Activated CD4-positive, alpha-beta T cell treated with anti-CD3 and anti-CD28 coated beads, Interleukin-2, amount 50 U/mL, for 16 hours (primary cell): ENCODE data around the gene MCM3AP.
"Not testable (repeated sequence)": the region's sequence is repeated elsewhere in the genome, so short reads cannot be mapped to it uniquely, and the experiment has no call there.

ENCODE experiments used
- DNase-seq: peaks from one replicate; pipeline ENCODE4 v3.0.0-alpha.2; 2020

MCM3AP gene

DNA sequence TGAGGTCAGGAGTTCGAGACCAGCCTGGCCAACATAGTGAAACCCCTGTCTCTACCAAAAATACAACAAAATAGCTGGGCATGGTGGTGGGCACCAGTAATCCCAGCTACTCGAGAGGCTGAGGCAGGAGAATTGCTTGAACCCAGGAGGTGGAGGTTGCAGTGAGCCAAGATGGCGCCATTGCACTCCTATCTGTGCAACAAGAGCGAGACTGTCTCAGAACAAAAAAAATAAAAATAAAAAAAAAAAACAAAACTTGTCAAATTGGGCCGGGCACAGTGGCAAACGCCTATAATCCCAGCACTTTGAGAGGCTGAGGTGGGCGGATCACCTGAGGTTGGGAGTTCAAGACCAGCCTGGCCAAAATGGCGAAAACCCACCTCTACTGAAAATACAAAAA, 24.8 kb upstream of the MCM3AP start:
- DNase-seq, result not testable (repeated sequence)

DNA sequence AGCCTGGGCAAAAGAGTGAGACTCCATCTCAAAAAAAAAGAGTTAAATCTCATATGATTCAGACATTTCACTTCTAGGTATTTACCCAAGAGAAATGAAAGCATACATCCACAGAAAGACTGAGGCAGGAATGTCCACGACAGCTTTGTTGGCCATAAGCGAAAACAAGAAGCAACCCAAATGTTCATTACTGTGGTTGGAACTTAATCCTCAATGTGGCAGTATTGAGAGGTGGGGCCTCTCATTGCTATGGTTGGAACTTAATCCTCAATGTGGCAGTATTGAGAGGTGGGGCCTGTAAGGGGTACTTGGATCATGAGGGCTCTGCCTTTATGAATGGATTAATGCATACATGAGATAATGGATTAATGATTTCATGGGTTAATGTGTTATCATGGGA, 23.0 kb upstream of the MCM3AP start:
- no peak for DNase-seq

DNA sequence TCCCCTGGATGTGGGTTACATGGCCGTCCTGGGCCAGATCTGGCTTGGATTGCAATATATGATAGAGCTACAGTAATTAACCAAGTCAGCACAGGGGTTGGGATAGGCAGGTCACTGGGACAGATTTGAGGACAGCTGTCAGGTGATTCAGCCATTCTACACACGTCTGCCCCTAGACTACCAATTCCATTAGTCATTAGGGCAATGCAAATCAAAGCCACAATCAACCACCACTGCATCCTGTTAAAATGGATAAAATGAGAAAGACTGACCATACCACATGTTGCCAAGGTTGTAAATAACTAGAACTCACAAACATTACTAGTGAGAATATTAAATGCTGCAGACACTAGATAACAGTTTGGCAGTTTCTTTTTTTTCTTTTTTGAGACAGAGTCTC, 22.2 kb upstream of the MCM3AP start:
- no peak for DNase-seq

DNA sequence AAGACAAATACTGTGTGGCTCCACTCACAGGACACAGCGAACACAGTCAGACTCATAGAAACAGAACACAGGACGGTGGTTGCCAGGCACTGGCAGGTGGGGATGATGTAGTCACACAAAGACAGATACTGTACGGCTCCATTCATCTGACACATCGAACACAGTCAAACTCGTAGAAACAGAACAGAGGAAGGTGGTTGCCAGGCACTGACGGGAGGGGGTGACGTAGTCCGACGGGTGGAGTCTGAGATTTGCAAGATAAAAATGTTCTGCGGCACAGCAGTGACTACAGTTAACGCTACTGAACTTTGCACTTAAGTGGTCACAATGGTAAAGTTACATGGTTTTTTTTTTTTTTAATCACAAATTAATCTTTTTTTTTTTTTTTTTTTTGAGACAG, 19.5 kb upstream of the MCM3AP start:
- DNase-seq, result no peak

DNA sequence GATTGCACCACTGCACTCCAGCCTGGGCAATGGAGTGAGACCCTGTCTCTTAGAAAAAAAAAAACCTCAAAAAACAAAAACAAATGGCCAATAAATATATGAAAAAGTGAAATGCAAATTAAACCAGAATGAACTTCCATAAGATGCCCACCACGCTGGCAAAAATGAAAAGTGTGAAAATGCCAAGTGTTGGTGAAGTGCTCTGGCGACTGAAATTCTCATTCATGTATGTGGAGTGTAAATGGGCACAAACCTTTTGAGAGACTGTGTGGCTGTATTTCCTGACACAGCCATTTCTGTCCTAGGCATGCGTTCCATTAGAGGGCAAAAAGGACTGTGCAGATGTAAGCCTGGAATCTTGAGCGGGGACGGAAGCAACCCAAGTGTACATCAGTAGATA, 19.0 kb upstream of the MCM3AP start:
- no peak for DNase-seq

GRCh38 chr21:46301759-46302158, 16.3 kb upstream of the MCM3AP start:
- no peak for DNase-seq

DNA sequence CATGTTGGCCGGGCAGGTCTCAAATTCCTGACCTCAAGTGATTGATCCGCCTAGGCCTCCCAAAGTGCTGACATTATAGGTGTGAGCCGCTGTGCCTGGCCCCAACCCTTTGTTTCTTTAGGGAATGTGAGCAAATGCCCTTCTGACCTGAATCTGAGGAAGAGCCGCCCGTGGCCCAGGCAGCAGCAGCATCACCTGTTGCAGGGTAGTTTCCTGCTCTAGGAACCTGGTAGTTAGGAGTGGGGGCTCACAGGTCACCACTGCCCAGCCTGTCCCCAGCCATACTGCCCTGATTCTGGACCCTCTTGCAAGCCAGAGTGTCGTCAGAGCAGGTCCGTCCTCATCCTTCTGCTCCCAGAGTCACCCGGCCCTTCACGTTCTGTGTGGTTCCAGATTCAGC, 13.8 kb upstream of the MCM3AP start:
- no peak for DNase-seq

DNA sequence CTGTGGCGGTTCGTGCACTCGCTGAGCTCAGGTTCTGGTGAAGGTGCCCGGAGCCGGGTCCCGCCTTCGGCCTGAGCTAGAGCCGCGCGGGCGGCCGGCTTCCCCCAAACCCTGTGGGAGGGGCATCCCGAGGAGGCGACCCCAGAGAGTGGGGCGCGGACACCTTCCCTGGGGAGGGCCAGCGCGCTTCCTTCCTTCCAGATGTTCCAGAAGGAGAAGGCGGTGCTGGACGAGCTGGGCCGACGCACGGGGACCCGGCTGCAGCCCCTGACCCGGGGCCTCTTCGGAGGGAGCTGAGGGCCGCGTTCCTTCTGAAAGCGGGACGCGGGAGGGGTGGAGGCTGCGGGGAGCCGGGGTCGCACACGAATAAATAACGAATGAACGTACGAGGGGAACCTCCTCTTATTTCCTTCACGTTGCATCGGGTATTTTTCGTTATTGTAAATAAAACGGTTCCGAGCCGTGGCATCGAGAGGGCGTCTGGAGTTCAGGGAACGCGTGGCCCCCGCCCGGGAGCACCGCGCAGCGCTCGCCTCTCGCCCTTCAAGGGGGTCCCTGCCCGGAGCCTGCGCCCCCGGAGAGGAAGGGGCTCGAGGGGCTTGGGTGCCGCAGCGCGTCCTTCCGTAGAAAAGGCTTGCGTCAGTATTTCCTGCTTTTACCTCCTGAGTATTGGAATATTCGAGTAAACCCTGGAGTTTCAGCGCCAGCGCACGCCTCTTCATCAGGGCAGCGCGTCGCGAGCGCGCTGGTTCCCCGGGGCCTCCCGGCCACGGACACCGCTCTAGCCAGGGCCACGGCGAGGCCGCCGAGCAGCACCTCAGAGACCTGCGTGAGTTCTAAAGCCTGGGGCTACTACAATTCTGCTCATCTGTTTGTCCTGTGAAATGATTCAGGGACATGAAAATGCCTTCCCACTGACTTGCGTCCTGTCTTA, 12.2 kb upstream of the MCM3AP start:
- DNase-seq, result no peak

- DNase-seq, result peak; percentile 89
These were observed 10.8 kb upstream of the MCM3AP start for GRCh38 chr21:46295996-46296752.

- no peak for DNase-seq
These were observed 9.9 kb upstream of the MCM3AP start for GRCh38 chr21:46295177-46295770.

- DNase-seq, result no peak
These were observed 9.3 kb upstream of the MCM3AP start for GRCh38 chr21:46294647-46295176.

DNA sequence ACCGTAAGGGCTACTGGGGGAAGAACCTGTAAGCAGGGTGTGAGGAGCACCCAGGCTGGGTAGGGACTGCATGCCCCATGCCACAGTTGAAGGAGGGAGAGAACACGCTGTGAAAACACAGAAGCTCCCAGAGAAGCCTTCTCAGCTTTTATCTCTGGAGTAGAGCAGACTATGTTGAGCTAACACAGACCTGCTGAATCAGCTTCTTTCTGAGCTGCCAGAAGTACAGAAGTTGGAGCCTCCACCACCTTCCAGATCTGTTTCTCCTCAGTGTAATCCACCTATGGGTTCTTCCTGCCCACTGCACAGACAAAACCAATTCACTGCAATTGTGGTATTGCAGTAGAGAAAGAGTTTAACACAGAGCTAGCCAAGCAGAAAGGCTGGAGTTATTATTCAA, 6.2 kb upstream of the MCM3AP start:
- DNase-seq, result no peak

GRCh38 chr21:46289655-46290179, 4.3 kb upstream of the MCM3AP start:
- no peak for DNase-seq

DNA sequence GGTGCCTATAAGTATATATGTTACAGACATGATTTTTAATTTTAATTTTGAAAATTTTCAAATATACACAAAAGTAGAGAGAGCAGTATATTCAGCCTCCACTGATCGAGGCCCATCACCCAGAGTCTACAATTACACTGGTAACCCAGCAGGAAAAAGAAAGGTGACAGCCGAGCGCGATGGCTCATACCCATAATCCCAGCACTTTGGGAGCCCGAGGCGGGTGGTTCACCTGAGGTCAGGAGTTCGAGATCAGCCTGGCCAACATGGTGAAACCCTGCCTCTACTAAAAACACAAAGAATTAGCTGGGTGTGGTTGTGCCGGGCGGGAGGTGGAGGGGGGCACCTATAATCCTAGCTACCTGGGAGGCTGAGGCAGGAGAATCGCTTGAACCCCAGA, 2.1 kb upstream of the MCM3AP start:
- DNase-seq, result no peak

DNA sequence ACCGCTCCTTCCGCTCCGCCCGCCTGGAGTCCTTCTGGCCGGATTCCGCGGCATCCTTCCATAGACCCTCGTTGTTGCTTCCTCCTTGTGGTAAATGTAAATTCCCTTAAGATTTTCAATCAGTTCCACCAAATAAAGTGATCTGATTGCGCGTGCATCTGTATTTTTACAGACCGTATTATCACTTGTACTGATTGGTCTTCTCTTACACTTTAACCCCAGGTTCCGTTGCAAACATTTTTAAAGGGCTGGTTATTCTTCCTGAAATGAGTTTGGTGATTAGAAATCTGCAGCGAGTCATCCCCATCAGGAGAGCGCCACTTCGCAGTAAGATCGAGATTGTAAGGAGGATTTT, 1.2 kb upstream of the MCM3AP start:
- DNase-seq, result no peak

DNA sequence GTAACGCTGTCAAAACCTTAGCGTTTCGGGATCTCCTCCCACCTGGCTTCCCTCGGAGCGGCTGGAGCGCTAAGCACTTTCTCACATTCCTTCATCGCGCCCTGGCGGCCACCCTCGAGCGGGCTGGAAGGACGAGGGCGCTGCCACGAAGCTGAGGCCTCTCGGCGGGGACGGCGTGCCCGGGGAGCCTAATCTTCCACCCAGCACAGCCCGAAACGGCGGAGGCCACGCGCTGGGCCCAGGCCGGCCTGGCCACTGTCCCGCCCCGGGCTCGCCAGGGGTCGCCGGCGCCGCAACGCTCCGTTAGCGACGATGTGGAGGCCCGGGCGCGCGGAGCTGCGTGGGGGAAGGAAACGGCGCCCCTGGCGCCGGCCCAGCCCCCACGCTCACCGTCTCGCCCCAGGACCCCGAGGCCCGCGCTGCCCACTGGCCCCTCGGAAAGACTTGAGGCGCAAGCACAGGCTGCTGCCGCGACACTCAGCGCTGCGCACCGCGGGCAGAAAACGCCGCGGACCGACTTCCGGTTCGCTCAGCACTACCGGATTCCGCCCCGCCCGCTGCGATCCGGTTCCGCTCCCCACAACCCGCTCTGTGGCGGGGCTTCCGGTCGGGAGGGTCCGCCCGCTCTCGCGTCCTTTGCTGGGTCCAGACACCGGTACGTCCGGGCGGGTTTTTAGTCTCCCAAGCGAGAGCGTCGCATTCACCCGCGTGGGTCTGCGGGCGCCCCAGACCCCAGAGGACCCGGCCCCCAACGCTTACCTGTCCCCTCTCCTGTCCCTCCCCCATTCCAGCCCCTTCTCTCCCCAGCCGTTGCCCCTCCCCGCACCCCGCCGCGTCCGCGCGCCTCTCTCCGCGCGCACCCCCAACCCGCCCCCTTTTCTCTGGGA, 593 bp upstream of the MCM3AP start, which contains the start of gene YBEY:
Gene YBEY (plus strand): TSS at position 582 of the 887 bp plus-strand sequence. CDS start 572 bp downstream, outside the sequence.
- DNase-seq, result peak; percentile 91

DNA sequence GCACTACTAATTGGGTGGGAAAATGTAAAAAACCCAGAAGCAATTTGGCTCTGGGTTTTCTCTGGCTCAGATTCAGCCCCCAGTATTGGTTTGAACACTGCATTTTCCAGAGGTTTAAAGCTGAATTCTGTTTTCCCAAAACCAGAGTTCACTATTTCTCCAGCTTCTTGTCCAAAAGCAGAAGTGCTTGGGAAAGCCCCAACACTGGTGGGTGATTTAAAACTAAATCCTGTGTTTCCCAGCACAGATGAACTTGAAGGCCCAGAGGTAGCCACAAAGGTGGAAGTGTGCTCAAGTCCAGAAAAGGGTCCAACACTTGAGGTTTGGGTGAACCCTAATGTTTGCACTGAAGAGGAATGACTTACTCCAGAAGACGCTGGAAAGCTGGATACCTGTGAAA, 678 bp downstream of the MCM3AP start:
- DNase-seq, result no peak

DNA sequence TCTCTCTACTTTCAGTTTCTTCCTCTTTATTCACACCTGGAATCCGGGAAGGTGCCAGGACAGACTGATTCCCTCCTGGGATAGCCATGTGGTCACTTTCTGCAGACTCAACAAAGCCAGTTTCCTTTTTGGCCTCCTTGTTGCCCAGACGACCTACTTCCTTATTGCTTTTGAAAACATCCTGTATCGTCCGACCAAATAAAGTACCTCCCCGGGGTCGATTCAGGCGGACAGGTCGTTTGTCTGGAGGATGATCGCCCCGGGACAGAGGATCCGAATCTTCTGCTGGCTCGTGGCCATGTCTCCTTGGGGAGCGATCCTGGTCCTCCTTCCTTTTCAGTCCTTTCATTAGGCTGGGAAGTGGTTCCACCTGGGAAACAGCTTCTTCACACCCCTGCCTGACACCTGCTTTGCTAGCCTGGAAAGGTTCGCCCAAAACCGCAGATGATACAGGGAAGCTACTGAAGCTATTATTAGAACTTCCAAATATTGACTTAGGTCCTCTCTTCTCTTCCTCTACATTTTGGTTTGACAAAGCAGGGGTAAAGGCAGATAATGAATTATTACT, 1.2 kb downstream of the MCM3AP start:
- no peak for DNase-seq

DNA sequence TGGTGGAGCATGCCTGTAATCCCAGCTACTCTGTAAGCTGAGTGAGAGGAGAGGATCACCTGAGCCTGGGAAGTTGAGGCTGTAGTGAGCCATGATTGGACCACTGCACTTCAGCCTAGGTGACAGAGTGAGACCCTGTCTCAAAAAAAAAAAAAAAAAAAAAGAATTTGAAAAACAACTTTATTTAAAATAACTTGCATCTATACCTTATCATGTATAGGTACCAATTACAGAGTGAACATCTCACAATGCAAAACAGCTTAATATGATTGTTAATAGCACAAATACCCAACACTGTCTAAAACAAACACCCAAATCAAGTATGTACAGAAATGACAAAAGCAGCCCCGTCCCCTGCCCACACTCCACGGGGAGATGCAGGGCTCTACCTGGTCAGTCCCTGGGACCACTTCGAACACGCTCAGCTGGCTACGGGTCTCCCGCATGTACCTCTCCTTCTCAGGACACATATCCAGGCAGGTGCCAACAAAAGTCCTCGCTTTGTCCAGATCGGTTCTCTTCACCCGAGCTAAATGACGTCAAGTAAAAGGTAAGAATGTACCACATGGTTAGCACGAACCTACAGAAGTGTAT, 10.5 kb downstream of the MCM3AP start:
- DNase-seq, result no peak

DNA sequence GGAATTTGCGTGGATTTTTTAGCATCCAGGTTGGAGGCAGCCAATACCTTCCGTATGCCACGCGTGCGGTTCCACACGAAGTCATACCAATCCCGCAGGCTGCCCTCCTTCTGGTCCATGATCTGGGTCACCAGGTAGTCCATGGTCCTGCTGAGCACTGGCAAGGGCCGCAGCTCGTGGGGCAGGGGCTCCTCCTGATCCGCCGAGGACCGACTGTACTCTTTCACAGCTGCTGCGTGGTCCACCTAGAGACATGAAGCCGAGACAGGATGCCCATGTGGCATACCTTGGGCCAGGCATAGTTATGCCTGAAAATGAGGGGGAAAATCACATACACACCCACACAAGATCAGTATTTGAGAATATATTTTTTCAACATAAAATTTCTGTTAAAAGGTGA, 12.1 kb downstream of the MCM3AP start:
- no peak for DNase-seq

DNA sequence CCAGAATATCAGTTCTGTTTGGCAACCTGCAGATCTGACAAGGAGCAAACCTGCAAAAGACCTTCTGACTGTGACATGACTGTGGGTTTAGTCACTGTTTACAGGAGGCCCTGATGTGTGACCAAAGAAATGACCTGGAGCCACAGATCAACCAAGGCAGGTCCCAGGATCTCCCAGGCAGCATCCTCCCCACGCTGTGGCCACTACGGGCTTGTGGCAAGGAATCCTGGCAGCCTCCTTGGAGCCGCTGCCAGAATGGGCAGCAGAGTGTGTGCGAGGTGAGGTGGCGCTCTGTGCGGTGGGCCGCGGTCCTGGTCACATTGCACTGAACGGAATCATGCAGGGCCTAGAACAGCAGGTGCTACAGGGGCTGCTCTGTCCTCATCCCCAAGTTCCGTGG, 15.9 kb downstream of the MCM3AP start:
- DNase-seq, result no peak
